ENCODE data around the gene RPRD2. TPM values are rescaled to one million over a fixed set of nuclear protein-coding genes. Genes with fewer than 3 reads are reported as not detected.

RPRD2 gene
- total and polyA plus RNA-seq, 11 donors: 6.4 to 33.4 (median 22.6) TPM

DNA sequence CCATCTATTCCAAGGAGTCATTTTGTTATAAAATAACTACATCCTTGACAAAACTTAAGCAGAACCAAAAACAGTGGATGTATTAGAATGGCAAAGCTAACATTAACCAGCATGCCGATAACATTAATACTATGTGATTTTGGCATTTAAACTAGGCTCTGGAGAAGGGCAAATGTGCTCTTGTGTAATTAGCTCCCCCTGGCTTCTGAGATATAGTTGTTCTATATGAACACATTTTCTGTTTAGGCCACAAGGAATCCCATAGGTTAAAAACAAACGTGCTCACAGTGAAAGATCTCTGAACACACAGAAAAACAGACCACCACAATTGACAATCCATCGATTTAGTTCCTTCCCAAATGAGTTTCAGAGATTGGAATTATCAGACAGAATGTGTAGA, 65.9 kb downstream of the RPRD2 start:
- Histone ChIP-seq H3K27me3 (no peaks in the 10 kb centered on the region), H3K36me3 (peaks cover 0 to 29% (median 0%) of the 10 kb centered on the region in 9 donors), H3K4me1 (no peaks in the 10 kb centered on the region), H3K4me3 (no peak overlapping the region), H3K27ac (no peak overlapping the region), H3K9me3 (no peaks in the 10 kb centered on the region)
- intact Hi-C loops (cut with DNase I): loop anchor here in 3 of 10 donors (10.0 kb wide), 3 partner anchors 55 to 175 kb away; partner anchors contain the start of genes CA14 (in 1 of the 3) and RPRD2 (in 1 of the 3)
- ATAC-seq (no peak), DNase-seq (no peak)
- TF ChIP-seq, protein P1, sequence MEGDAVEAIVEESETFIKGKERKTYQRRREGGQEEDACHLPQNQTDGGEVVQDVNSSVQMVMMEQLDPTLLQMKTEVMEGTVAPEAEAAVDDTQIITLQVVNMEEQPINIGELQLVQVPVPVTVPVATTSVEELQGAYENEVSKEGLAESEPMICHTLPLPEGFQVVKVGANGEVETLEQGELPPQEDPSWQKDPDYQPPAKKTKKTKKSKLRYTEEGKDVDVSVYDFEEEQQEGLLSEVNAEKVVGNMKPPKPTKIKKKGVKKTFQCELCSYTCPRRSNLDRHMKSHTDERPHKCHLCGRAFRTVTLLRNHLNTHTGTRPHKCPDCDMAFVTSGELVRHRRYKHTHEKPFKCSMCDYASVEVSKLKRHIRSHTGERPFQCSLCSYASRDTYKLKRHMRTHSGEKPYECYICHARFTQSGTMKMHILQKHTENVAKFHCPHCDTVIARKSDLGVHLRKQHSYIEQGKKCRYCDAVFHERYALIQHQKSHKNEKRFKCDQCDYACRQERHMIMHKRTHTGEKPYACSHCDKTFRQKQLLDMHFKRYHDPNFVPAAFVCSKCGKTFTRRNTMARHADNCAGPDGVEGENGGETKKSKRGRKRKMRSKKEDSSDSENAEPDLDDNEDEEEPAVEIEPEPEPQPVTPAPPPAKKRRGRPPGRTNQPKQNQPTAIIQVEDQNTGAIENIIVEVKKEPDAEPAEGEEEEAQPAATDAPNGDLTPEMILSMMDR (IDR thresholded peaks at IDR 0.05): peak in 4 of 12 donors; percentile 6 to 30 (median 11)
- TF ChIP-seq POLR2A (IDR thresholded peaks at IDR 0.05): no peak
- 53 to 61% (median 60%) methylated on average over 3 of the region's 3 CpGs for WGBS, 4 donors

DNA sequence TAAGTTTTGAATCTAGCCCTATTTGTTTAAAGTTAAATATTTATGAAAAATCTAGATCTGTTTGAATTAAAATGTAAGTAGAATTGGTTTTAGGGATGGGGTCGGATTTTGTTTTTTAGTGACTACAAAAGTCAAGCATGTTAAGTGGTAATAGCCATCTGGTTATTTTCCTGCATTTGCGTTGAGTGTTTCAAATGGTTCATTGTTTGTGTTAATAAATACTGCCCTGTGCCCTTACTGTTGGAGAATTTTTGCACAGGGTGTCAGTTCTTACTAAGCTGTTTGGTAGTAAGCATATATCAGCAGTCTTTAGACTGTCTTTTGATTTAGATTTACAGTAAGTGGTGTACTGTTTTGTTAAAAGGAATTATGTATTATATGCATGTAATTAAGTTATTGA, 77.2 kb downstream of the RPRD2 start:
- peaks cover 0 to 70% (median 47%) of the 10 kb centered on the region in 9 donors for H3K36me3 ChIP-seq
- intact Hi-C loops (cut with DNase I): no loop called here
- WGBS, 4 donors: 59 to 71% (median 67%) methylated on average over 2 of the region's 2 CpGs

DNA sequence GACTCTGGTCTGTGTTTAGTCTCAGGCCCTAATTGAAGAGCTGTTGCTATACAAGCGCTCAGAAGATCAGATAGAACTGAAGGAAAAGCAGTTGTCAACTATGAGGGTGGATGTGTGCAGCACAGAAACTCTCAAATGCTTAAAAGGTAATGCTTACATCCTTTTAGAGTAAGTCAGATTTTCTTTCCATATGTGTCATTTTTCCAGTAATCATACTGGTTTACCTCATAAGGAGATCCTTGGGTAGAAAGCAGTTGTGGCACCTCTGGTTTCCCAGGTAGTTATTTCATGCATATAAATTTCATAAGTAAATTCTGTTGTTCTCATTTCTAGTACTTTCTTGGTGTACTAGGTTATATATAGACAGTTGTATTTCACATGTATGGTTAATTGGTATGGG, 80.3 kb downstream of the RPRD2 start:
- intact Hi-C loops (cut with DNase I): no loop called here
- DNase-seq (no peak), ATAC-seq (no peak)
- Histone ChIP-seq H3K36me3 (peaks cover 0 to 92% (median 78%) of the 10 kb centered on the region in 9 donors), H3K9me3 (no peaks in the 10 kb centered on the region), H3K4me3 (no peak overlapping the region), H3K27ac (no peak overlapping the region), H3K27me3 (no peaks in the 10 kb centered on the region), H3K4me1 (no peaks in the 10 kb centered on the region)
- TF ChIP-seq, protein P1 (IDR thresholded peaks at IDR 0.05): no peak
- no peak for TF ChIP-seq POLR2A (IDR thresholded peaks at IDR 0.05)
- 94 to 100% (median 97%) methylated on average over 1 of the region's 1 CpG for WGBS, 4 donors

More for the DNA sequence above, 77.2 kb downstream of the RPRD2 start:
- DNase-seq (no peak), ATAC-seq (no peak)
- Histone ChIP-seq H3K4me3 (no peak overlapping the region), H3K9me3 (no peaks in the 10 kb centered on the region), H3K27ac (no peak overlapping the region), H3K27me3 (no peaks in the 10 kb centered on the region), H3K4me1 (no peaks in the 10 kb centered on the region)
- TF ChIP-seq, protein P1 (IDR thresholded peaks at IDR 0.05): no peak
- no peak for TF ChIP-seq POLR2A (IDR thresholded peaks at IDR 0.05)

DNA sequence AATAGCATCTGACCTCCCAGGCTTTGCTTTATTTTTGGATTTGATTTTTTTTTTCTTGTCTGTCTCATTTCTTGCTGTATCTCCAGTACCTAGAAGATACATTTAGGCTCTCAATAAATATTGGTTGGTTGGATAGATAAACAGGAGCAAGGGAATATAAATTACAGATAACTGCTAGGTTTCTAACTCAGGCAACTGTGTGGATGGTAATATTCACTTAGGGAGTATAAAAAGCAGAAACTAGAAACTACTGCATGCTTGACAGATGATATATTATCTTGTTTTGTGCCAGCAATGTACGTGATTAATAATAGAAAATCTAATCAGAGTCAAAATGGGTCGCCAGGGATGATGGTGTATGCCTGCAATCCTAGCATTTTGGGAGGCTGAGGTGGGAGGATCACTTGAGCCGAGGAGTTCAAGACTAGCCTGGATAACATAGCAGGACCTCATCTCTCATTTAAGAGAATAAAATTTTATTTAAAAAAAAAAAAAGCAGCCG, 92.2 kb downstream of the RPRD2 start:
- no peaks in the 10 kb centered on the region for H3K9me3 ChIP-seq
- intact Hi-C loops (cut with DNase I): loop anchor here in 1 of 10 donors (10.0 kb wide), 1 partner anchor 349 kb away; the partner anchor contains the start of gene CTSK
- H3K4me3 ChIP-seq: no peak overlapping the region
- DNase-seq (no peak), ATAC-seq (no peak)
- no peak for TF ChIP-seq POLR2A (IDR thresholded peaks at IDR 0.05)
- TF ChIP-seq, protein P1 (IDR thresholded peaks at IDR 0.05): no peak
- 62 to 73% (median 68%) methylated on average over 4 of the region's 4 CpGs for WGBS, 4 donors
- peaks cover 0 to 95% (median 72%) of the 10 kb centered on the region in 9 donors for H3K36me3 ChIP-seq
- H3K4me1 ChIP-seq: no peaks in the 10 kb centered on the region
- no peaks in the 10 kb centered on the region for H3K27me3 ChIP-seq
- H3K27ac ChIP-seq: no peak overlapping the region
